SIG-M5 (cell line): Measurements from ENCODE around the gene FBXO46.
"Not testable (repeated sequence)": the region's sequence is repeated elsewhere in the genome, so short reads cannot be mapped to it uniquely, and the experiment has no call there.

Experiments used
- DNase-seq: peaks from one replicate; lab custom pipeline; 2025; lab: John Stamatoyannopoulos, UW

The FBXO46 gene

GRCh38 chr19:45766296-45766868, 35.7 kb upstream of the FBXO46 start:
- DNase-seq: no peak

- DNase-seq: no peak
Observed at GRCh38 chr19:45765702-45766295, 35.1 kb upstream of the FBXO46 start.

GRCh38 chr19:45764945-45765701, 34.4 kb upstream of the FBXO46 start:
- no peak for DNase-seq

- DNase-seq: no peak
Observed at GRCh38 chr19:45764475-45764874, 33.8 kb upstream of the FBXO46 start.

- no peak for DNase-seq
Observed at GRCh38 chr19:45763691-45764294, 33.1 kb upstream of the FBXO46 start.

GRCh38 chr19:45762870-45763631, 32.4 kb upstream of the FBXO46 start:
- no peak for DNase-seq

GRCh38 chr19:45761714-45762113, 31.0 kb upstream of the FBXO46 start:
- no peak for DNase-seq

- no peak for DNase-seq
Observed at GRCh38 chr19:45758921-45759320, 28.2 kb upstream of the FBXO46 start.

- DNase-seq: no peak
Observed at GRCh38 chr19:45757695-45758094, 27.0 kb upstream of the FBXO46 start.

- DNase-seq: no peak
Observed at GRCh38 chr19:45754323-45754722, 23.6 kb upstream of the FBXO46 start.

- no peak for DNase-seq
Observed at GRCh38 chr19:45753548-45753947, 22.9 kb upstream of the FBXO46 start.

- no peak for DNase-seq
Observed at GRCh38 chr19:45752639-45753038, 21.9 kb upstream of the FBXO46 start.

- not testable (repeated sequence) for DNase-seq
Observed at GRCh38 chr19:45751483-45751882, 20.8 kb upstream of the FBXO46 start.

- DNase-seq: no peak
Observed at GRCh38 chr19:45747513-45747912, 16.8 kb upstream of the FBXO46 start.

- DNase-seq: no peak
Observed at GRCh38 chr19:45746866-45747265, 16.2 kb upstream of the FBXO46 start.

- no peak for DNase-seq
Observed at GRCh38 chr19:45745606-45746005, 14.9 kb upstream of the FBXO46 start.

- no peak for DNase-seq
Observed at GRCh38 chr19:45742969-45743368, 12.3 kb upstream of the FBXO46 start.

GRCh38 chr19:45739498-45740439, 9.1 kb upstream of the FBXO46 start:
- peak; percentile 39 for DNase-seq

- no peak for DNase-seq
Observed at GRCh38 chr19:45733160-45733810, 2.6 kb upstream of the FBXO46 start, which contains the start of gene MEIOSIN. TSS of gene MEIOSIN (plus strand) at chr19:45733439. CDS start at chr19:45735377, 1,938 bp downstream.

- DNase-seq: no peak
Observed at GRCh38 chr19:45729800-45730290, 851 bp downstream of the FBXO46 start.
